ENCODE results near the gene METTL26. TPM values are rescaled to one million over a fixed set of nuclear protein-coding genes. Genes with fewer than 3 reads are reported as not detected.

Gene METTL26
- polyA plus RNA-seq, 2 of the 4 experiments (the other 2 are of a cell fraction), result 47.2 to 78.3 TPM

GRCh38 chr16:590188-590814 lies 45.8 kb downstream of the METTL26 start:
- 0% methylated on average over 2 of the region's 71 CpGs for WGBS (ENCODE audit: missing lambda C conversion rate)
- TF ChIP-seq FOSB (CRISPR knock-in tag; IDR thresholded peaks at IDR 0.05), result no peak
- TF ChIP-seq EP300 (IDR thresholded peaks at IDR 0.05), result no peak
- TF ChIP-seq HMGXB4 (CRISPR knock-in tag; IDR thresholded peaks at IDR 0.05; ENCODE audit: borderline replicate concordance), result no peak
- no peak for TF ChIP-seq HDAC2 (IDR thresholded peaks at IDR 0.05)
- TF ChIP-seq ZSCAN20 (CRISPR knock-in tag; IDR thresholded peaks at IDR 0.05), result no peak
- TF ChIP-seq CBX2 (IDR thresholded peaks at IDR 0.05; ENCODE audit: borderline replicate concordance, low read depth), result no peak
- TF ChIP-seq SMC3 (IDR thresholded peaks at IDR 0.05), result peak; percentile 25; the same call in 1 of the 3 replicates
- 0 out of 3 replicates have a peak, but pooled peaks have one; percentile 43 for TF ChIP-seq BCL3 (IDR thresholded peaks at IDR 0.05)
- no peak for TF ChIP-seq SREBF2 (IDR thresholded peaks at IDR 0.05)
- TF ChIP-seq PBX3 (IDR thresholded peaks at IDR 0.05), result no peak
- TF ChIP-seq POLR2A (IDR thresholded peaks at IDR 0.05; ENCODE audit: low read length), result peak; percentile 29
- no peak for TF ChIP-seq ZC3H11A (IDR thresholded peaks at IDR 0.05)
- TF ChIP-seq ELK1 (IDR thresholded peaks at IDR 0.05; ENCODE audit: low read depth, low read length), result no peak
- no peak for TF ChIP-seq HES2 (IDR thresholded peaks at IDR 0.05)
- TF ChIP-seq TP53 (CRISPR knock-in tag; IDR thresholded peaks at IDR 0.05), result no peak
- peak; percentile 56 for TF ChIP-seq PHF8 (IDR thresholded peaks at IDR 0.05; ENCODE audit: borderline replicate concordance, low read depth)
- DNase-seq (ENCODE audit: low read depth in 1 of 2, low spot score in 1 of 2) (no peak), ATAC-seq (peak in 1 of 2 experiments; percentile 8; a peak in 3 of 6 replicates), FAIRE-seq (no peak)
- ChIA-PET CTCF (interaction anchor here (0.8 to 3.1 kb wide), 11 partner anchors 10 to 72 kb away, joined by 3 to 14 read pairs (median 3); no protein-coding TSS in a partner anchor), POLR2A (interaction anchor here (0.8 to 1.2 kb wide), 3 partner anchors 32 to 46 kb away, joined by 3 to 4 read pairs (median 4); partner anchors contain the start of gene METTL26)
- peak overlapping the region; percentile 80 to 93 for H3K27ac ChIP-seq
- H3K4me2 ChIP-seq, result peak overlapping the region; percentile 96
- peak overlapping the region; percentile 90 for H3K4me3 ChIP-seq
- peaks cover 40% of the 10 kb centered on the region for H3K4me1 ChIP-seq
- no peaks in the 10 kb centered on the region for H3K9me3 ChIP-seq

- 0% methylated on average over 25 of the region's 67 CpGs for WGBS (ENCODE audit: missing lambda C conversion rate)
- TF ChIP-seq RCOR1 (IDR thresholded peaks at IDR 0.05; ENCODE audit: low read depth, low read length), result no peak
- TF ChIP-seq PBX3 (IDR thresholded peaks at IDR 0.05), result peak; percentile 98
- no peak for TF ChIP-seq FOSL2 (IDR thresholded peaks at IDR 0.05)
- TF ChIP-seq FOSL2 (CRISPR knock-in tag; IDR thresholded peaks at IDR 0.05), result no peak
- TF ChIP-seq CHD2 (IDR thresholded peaks at IDR 0.05; ENCODE audit: low read length, partially characterized antibody), result peak; percentile 72
- peak; percentile 24; the same call in 1 of the 2 replicates for TF ChIP-seq MAZ (IDR thresholded peaks at IDR 0.05; ENCODE audit: borderline replicate concordance, low read depth, low read length)
- no peak for TF ChIP-seq ZC3H11A (IDR thresholded peaks at IDR 0.05)
- no peak for TF ChIP-seq NPAS2 (CRISPR knock-in tag; IDR thresholded peaks at IDR 0.05; ENCODE audit: borderline replicate concordance)
- TF ChIP-seq RFX5 (IDR thresholded peaks at IDR 0.05), result peak; percentile 81; the same call in 1 of the 2 replicates
- POLR2A ChIA-PET, result interaction anchor here (0.9 to 1.2 kb wide), 3 partner anchors 38 to 70 kb away, joined by 3 to 4 read pairs (median 3); partner anchors contain the start of gene METTL26
Observed at GRCh38 chr16:589658-590187, 46.4 kb downstream of the METTL26 start, which contains the start of gene RAB40C. Gene RAB40C, plus strand, starts transcription at chr16:590066. Its CDS starts 226 bp downstream, at chr16:590292.

More at GRCh38 chr16:589658-590187, 46.4 kb downstream of the METTL26 start, which contains the start of gene RAB40C:
- no peak for FAIRE-seq
- Histone ChIP-seq H3K27ac (peak within 1 kb of the TSS; percentile 96 to 98), H3K4me3 (peak within 1 kb of the TSS; percentile 90), H3K4me2 (peak within 1 kb of the TSS; percentile 96), H3K9me3 (no peaks in the 10 kb centered on the region), H3K4me1 (peaks cover 41% of the 10 kb centered on the region)
- DNase-seq (ENCODE audit: low read depth in 1 of 2, low spot score in 1 of 2), result peak; percentile 93 to 99
- peak; percentile 80 to 89 for ATAC-seq
- CTCF ChIA-PET, result interaction anchor here (0.8 to 3.1 kb wide), 10 partner anchors 10 to 70 kb away, joined by 3 to 14 read pairs (median 4); no protein-coding TSS in a partner anchor

Data from A549 (cell line).